ENCODE data around the gene IGFBP6.
"Not testable (repeated sequence)": the region's sequence is repeated elsewhere in the genome, so short reads cannot be mapped to it uniquely, and the experiment has no call there.

The IGFBP6 gene

GRCh38 chr12:53098354-53098981 lies 1.0 kb downstream of the IGFBP6 start:
- DNase-seq = no peak

DNA sequence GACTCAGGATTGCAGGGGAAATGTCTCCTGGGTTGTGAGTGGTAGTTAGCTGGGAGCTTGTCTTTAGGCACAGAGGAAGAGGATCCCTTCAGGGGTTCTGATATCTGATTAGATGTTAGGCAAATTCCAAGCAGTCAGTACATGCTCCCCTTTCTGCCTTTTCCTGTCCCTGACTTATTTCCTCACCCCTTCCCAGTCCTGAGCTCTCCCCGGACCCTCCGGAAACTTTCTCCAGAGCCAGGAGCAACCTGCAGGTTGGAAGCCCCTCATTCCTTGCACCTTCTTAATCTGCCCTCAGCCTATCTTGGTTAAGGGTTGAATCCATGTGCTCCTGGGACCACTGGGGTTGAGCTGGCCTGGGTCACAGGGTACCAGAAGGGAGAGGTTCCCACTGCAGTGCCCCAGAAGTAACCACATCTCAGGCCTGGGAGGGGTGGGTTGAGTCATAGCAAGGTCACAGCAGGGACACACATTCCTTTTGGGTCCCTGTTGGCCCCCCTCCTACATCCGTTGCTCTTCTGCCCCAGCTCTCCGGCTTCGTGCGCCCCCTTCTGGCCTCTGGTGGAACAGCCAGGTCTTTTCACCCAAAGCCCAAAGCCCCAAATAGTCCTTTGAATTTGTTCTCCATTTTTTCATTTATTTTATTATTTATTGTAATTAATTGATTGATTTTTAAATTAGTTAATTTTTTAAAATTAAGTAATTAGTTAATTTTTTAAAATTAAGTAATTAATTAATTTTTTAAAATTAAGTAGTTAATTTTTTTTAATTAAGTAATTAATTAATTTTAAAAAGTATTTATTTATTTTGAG lies 1.8 kb downstream of the IGFBP6 start:
- peak; percentile 70 to 91 for DNase-seq

GRCh38 chr12:53100466-53101151 lies 3.1 kb downstream of the IGFBP6 start:
- no peak for DNase-seq

- DNase-seq = no peak
These were observed 3.8 kb downstream of the IGFBP6 start for GRCh38 chr12:53101266-53101665.

DNA sequence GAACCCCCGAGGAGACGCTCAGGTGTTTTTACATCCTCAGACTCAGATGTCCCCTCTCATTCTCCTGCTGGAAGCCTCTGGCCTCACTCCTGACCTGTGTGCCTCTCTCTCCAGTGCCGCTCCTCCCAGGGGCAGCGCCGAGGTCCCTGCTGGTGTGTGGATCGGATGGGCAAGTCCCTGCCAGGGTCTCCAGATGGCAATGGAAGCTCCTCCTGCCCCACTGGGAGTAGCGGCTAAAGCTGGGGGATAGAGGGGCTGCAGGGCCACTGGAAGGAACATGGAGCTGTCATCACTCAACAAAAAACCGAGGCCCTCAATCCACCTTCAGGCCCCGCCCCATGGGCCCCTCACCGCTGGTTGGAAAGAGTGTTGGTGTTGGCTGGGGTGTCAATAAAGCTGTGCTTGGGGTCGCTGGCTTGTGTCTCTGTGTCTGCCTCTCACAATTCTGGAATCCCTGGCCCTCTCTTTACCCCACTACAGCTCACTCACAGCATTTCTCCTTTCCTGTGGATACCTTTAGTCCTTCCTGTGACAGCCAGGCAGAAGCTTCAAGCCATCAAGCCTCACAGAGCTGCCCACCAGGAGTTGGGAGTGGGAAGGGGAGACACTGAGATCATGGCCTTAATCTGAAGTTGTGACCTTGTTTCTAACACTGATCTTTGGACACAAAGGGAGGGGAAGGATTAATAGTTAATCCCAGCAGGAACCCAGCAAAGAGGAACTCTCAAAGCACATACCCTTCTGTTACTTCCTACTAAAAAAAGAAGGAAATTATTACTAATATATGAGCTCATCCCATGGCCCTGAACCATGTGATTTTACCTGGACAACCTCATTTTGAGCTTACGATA lies 4.7 kb downstream of the IGFBP6 start:
- no peak for DNase-seq

DNA sequence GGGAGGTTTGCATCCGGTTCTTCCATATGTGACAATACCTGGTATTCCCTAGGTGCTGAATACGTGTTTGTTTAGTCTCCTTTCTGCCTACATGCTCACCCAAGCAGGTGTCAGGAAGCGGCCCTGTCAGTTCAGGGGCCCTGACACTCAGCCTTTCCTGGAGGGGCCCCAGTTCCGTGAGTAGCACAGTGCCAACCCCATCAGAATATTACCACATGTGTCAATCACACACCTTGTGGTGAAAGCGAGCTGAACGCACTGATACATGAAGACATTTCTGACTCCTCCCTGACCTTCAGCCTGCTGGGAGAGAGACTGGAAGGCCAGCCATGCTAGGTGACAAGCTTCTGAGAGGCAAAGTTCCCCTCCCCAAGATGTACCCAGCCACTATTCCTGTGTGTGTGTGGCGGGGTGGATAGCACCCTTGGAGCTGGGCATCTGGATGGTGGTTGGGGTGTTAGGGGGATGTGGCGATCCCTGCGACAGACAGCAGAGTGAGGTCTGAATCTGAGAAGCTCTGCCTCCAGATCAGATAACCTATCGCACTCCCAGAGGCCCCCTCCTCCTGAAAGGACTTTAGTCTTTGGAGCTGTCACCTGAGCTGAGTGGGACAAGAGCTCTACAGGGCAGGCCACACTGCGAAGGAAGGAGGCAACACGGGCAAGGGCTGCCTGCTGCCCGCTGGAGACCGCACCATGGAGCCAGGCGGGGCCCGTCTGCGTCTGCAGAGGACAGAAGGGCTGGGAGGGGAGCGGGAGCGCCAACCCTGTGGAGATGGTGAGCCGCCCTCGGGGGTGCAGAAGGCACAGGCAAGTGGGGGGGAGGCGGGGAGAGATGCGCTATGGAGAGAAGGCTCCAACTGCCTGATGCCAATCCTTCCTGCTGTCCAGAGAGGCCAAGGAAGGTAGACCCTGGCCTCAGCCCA lies 5.7 kb downstream of the IGFBP6 start, which contains the start of gene SOAT2:
SOAT2 (plus strand) TSS at position 604 of the 925 bp plus-strand sequence; CDS start at position 696, 92 bp downstream.
- DNase-seq = no peak

DNA sequence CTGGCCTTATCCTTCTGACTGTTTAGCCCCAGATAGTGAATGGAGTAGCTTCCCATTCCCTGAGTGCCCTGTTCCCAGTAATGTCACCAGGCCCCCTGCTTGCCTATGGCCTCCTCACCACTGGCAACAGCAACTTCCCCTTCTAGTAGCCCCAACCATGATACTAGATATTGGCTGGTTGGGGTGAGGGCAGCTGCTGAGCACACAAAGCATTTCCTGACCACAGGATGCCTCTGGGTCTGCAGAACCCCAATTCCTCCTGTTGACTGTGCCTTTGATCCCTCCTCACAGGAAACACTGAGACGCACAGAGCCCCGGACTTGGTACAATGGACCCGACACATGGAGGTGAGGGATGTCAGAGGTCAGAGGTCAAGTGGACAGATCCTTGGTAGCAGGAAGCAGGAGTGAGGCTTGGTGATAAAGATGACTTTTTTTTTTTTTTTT lies 6.4 kb downstream of the IGFBP6 start:
- DNase-seq = peak in 1 of 2 donors; percentile 66

DNA sequence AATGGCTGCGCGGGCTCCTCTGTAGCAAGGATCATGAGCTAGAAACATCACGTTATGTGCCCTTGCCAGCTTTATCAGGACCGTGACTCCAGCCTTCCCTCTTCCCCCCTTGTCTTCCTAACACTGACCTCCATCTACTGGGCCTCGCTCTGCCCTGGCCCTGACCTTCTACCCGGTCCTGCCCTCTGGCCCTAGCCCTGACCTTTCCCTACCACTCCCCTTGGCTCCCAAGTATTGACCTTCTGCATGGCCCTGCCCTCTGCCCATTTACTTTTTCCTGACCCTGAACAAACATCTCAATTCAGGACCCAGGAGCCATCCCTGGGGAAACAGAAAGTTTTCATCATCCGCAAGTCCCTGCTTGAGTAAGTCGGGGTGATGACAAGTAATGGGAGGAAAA lies 7.8 kb downstream of the IGFBP6 start:
- no peak for DNase-seq

- DNase-seq = no peak
These were observed 8.4 kb downstream of the IGFBP6 start for GRCh38 chr12:53105712-53106439.

DNA sequence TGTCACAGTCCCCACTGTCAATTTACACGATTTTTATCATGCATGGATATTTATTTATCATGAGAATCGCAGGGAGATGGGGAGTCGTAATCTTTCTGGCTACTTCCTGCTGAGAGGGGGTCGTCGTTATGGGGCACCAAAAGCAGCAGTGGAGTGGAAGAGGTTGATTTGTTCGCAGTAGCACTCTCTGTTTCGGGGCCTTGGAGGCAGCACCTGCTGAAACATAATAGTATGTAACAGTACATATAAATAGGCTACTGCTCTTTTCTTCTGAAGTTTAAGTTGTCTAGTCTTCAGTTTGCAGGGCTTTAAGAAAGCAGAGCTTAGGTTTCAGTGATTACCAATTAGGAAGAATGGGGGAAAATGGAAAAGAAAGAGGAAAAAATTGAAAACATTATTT lies 9.7 kb downstream of the IGFBP6 start:
- DNase-seq = no peak

- DNase-seq = not testable (repeated sequence)
These were observed 15.0 kb downstream of the IGFBP6 start for GRCh38 chr12:53112431-53112830.

DNA sequence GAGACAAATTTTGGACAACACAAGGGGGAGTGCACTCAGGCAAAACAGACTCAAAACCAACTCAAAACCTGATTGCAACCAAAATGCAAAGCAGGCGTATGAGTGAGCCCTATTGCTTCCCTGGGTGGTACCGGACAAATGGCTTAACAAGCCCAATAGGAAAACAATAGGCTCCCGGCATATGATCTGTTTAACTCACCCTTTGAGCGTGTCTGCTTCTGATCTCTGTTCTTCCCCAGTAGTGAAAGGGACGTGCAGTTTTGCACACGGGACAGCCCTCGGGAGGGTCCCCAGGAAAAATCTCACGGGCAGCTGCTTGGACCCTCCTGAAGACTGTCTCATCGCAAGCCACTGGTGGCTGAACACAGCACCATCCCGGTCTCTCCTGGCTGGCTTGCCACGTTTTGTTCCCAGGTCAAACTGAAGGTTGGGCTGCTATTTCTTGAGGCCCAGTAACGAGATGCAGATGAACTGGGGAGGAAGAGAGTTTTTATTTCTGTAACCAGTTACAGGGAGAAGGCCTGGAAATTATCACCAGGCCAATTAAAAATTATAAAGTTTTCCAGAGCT lies 15.8 kb downstream of the IGFBP6 start:
- DNase-seq = no peak

DNA sequence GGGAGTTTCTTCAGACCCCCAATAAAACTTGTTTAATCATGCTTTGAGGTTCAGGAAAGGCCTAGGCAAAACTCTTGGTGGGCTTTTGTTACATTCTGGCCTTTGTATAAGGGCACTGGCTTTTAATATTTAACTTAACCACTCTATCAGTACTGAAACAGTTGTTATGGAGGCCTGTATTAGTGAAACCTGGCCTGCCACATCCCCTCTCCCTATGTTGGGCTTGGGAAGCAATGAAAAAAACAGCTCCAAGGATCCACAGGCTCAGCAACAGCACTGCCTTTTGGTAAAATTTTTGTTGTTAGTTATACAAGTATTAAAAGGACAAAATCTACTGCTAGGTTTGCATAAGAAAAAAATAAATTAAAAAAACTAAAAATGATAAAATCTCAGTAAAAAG lies 16.5 kb downstream of the IGFBP6 start:
- no peak for DNase-seq

- no peak for DNase-seq
These were observed 17.8 kb downstream of the IGFBP6 start for GRCh38 chr12:53115112-53115890.

DNA sequence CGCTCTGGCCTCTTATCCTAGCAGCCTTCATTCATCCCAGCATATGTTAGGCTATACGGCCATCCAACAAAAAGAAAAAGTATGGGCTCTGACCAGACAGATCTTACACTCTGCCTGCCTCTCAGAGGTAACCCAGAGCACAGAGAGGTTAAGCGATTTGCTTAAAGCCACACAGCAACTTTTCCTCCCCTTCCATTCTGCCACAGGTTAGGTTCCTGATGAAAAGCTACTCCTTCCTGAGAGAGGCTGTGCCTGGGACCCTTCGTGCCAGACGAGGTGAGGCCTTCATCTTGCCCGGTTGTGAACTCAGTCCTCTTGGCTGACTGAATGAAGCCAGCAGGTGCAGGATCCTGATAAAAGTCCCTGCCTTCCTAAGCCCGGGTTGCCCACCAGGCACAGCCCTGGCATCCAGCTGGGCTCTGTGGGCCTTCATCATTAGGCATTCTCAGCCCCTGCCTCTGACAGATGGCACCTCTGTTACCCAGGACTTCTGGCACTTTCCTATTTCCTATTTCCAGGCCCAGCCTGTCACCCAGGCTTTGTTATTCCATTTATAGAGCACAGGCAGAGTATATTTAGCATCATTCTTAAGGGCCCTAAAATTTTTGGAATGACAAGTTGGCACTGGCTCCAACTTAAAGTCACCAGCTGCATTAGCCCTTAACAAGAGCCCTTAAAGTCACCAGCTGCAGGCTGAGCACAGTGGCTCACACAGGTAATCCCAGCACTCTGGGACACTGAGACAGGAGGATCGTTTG lies 18.6 kb downstream of the IGFBP6 start:
- DNase-seq = no peak

- DNase-seq = no peak
These were observed 21.4 kb downstream of the IGFBP6 start for GRCh38 chr12:53118751-53119300.

- no peak for DNase-seq
These were observed 23.4 kb downstream of the IGFBP6 start for GRCh38 chr12:53120685-53121525.
